WTC11 (cell line): ENCODE measurements around the gene B3GAT1. TPM values are rescaled to one million over a fixed set of nuclear protein-coding genes. Genes with fewer than 3 reads are reported as not detected.

Experiments
- ATAC-seq: fragments of 200-7000 bp; cut with Tn5 transposase; 2 replicates; pipeline ENCODE4 v1.10.0; 2021; ENCODE audit warnings: mild to moderate bottlenecking, moderate library complexity
- CTCF ChIA-PET: fragments of 300-600 bp; sonication (Branson Sonifier 250); formaldehyde crosslinking; loops from one replicate; lab custom pipeline; 2021; ENCODE audit warnings: antibody characterized with exemption; lab: Charles Lee
- POLR2A ChIA-PET: fragments of 350-600 bp; sonication (Branson Sonifier 250); formaldehyde crosslinking; loops from one replicate; lab custom pipeline; 2021; ENCODE audit warnings: antibody characterized with exemption; lab: Charles Lee
- DNase-seq: peaks from one replicate; pipeline ENCODE4 v3.0.0; 2021; ENCODE audit warnings: low spot score
- H3K27ac Mint-ChIP-seq: 2 replicates; pipeline ENCODE4 v1.8.0; 2021; ENCODE audit warnings: mixed read lengths
- H3K27me3 Mint-ChIP-seq: 2 replicates; pipeline ENCODE4 v1.8.0; 2021; ENCODE audit warnings: low read depth, mild to moderate bottlenecking, moderate library complexity, mixed read lengths
- H3K36me3 Mint-ChIP-seq: 2 replicates; pipeline ENCODE4 v1.8.0; 2021; ENCODE audit warnings: mixed read lengths
- H3K4me1 Mint-ChIP-seq: 2 replicates; pipeline ENCODE4 v1.8.0; 2022; ENCODE audit warnings: mixed read lengths
- H3K4me3 Mint-ChIP-seq: 2 replicates; pipeline ENCODE4 v1.8.0; 2021; ENCODE audit warnings: mild to moderate bottlenecking, moderate library complexity, mixed read lengths
- H3K9me3 Mint-ChIP-seq: 2 replicates; pipeline ENCODE4 v1.8.0; 2021; ENCODE audit warnings: mixed read lengths
- ATF3 ChIP-seq: sonication (generic); formaldehyde crosslinking; conservative IDR thresholded peaks from 2 replicates; pipeline ENCODE4 v1.8.1; 2022; ENCODE audit warnings: mild to moderate bottlenecking, missing genetic modification reagents
- ELF4 ChIP-seq: sonication (generic); formaldehyde crosslinking; IDR thresholded peaks from 2 replicates; pipeline ENCODE4 v1.8.1; 2022; ENCODE audit warnings: low read depth, mild to moderate bottlenecking, moderate library complexity, missing genetic modification reagents
- ESRRA ChIP-seq: sonication (generic); formaldehyde crosslinking; IDR thresholded peaks from 2 replicates; pipeline ENCODE4 v1.8.1; 2022; ENCODE audit warnings: mild to moderate bottlenecking, missing genetic modification reagents, borderline replicate concordance
- GABPB1 ChIP-seq: sonication (generic); formaldehyde crosslinking; IDR thresholded peaks from 2 replicates; pipeline ENCODE4 v1.8.1; 2023; ENCODE audit warnings: mild to moderate bottlenecking, missing genetic modification reagents
- GRHL2 ChIP-seq: fragments of 250-450 bp; sonication (Bioruptor Pico); IDR thresholded peaks from 2 replicates; pipeline ENCODE4 v1.8.0; 2022; ENCODE audit warnings: mild to moderate bottlenecking, moderate library complexity; ENCODE audit not compliant: insufficient replicate concordance, severe bottlenecking
- HMGXB4 ChIP-seq: sonication (generic); formaldehyde crosslinking; IDR thresholded peaks from 2 replicates; pipeline ENCODE4 v1.8.1; 2023; ENCODE audit warnings: mild to moderate bottlenecking, moderate library complexity, missing genetic modification reagents
- MXD4 ChIP-seq: fragments of 250-450 bp; sonication (Bioruptor Pico); IDR thresholded peaks from 2 replicates; pipeline ENCODE4 v1.8.0; 2021; ENCODE audit warnings: mild to moderate bottlenecking, moderate library complexity, borderline replicate concordance
- MYBL2 ChIP-seq: sonication (generic); formaldehyde crosslinking; IDR thresholded peaks from 2 replicates; pipeline ENCODE4 v1.8.1; 2023; ENCODE audit warnings: mild to moderate bottlenecking, moderate library complexity, missing genetic modification reagents
- OVOL2 ChIP-seq: fragments of 250-450 bp; sonication (Bioruptor Pico); IDR thresholded peaks from 2 replicates; pipeline ENCODE4 v1.9.0; 2021; ENCODE audit warnings: mild to moderate bottlenecking, borderline replicate concordance
- SMAD3 ChIP-seq: sonication (generic); formaldehyde crosslinking; IDR thresholded peaks from 2 replicates; pipeline ENCODE4 v1.8.0; 2022; ENCODE audit warnings: missing genetic modification reagents, mild to moderate bottlenecking, borderline replicate concordance
- SOX15 ChIP-seq: fragments of 250-450 bp; sonication (Bioruptor Pico); IDR thresholded peaks from 2 replicates; pipeline ENCODE4 v1.9.0; 2021; ENCODE audit warnings: mild to moderate bottlenecking
- STAT6 ChIP-seq: sonication (generic); formaldehyde crosslinking; conservative IDR thresholded peaks from 2 replicates; pipeline ENCODE4 v1.8.1; 2023; ENCODE audit warnings: mild to moderate bottlenecking, low read depth, missing genetic modification reagents, moderate library complexity
- TCF7 ChIP-seq: sonication (generic); formaldehyde crosslinking; IDR thresholded peaks from 2 replicates; pipeline ENCODE4 v1.8.0; 2022; ENCODE audit warnings: mild to moderate bottlenecking, low read depth, missing genetic modification reagents, moderate library complexity
- TP53 ChIP-seq: sonication (generic); formaldehyde crosslinking; IDR thresholded peaks from 2 replicates; pipeline ENCODE4 v1.8.1; 2023; ENCODE audit warnings: mild to moderate bottlenecking, missing genetic modification reagents
- ZNF138 ChIP-seq: sonication (generic); formaldehyde crosslinking; conservative IDR thresholded peaks from 2 replicates; pipeline ENCODE4 v1.8.1; 2022; ENCODE audit warnings: mild to moderate bottlenecking, moderate library complexity, missing genetic modification reagents
- ZNF219 ChIP-seq: sonication (generic); formaldehyde crosslinking; IDR thresholded peaks from 2 replicates; pipeline ENCODE4 v1.8.0; 2023; ENCODE audit warnings: missing genetic modification reagents, mild to moderate bottlenecking, borderline replicate concordance
- ZNF232 ChIP-seq: sonication (generic); formaldehyde crosslinking; IDR thresholded peaks from 2 replicates; pipeline ENCODE4 v1.8.0; 2022; ENCODE audit warnings: mild to moderate bottlenecking, missing genetic modification reagents
- ZNF512 ChIP-seq: sonication (generic); formaldehyde crosslinking; IDR thresholded peaks from 2 replicates; pipeline ENCODE4 v1.8.1; 2022; ENCODE audit warnings: missing genetic modification reagents, borderline replicate concordance
- total RNA-seq: library from RNA; stranded (reverse); gene quantifications from 3 replicates; pipeline ENCODE4 v1.2.3, GENCODE V29; 2021
- TF ChIP-seq, protein P1 (sequence below): sonication (generic); formaldehyde crosslinking; IDR thresholded peaks from 2 replicates; pipeline ENCODE4 v1.8.0; 2022; ENCODE audit warnings: mild to moderate bottlenecking, missing genetic modification reagents
- TF ChIP-seq, protein P2 (sequence below): sonication (generic); formaldehyde crosslinking; IDR thresholded peaks from 2 replicates; pipeline ENCODE4 v1.8.1; 2023; ENCODE audit warnings: mild to moderate bottlenecking, missing genetic modification reagents

The B3GAT1 gene
- total RNA-seq, 1 experiment from 2014 or later: 30.0 TPM

GRCh38 chr11:134455516-134455915, 43.5 kb upstream of the B3GAT1 start (continued):
- no peak for TF ChIP-seq HMGXB4 (CRISPR knock-in tag)

- Mint-ChIP-seq H3K9me3 (peaks cover 5% of the 10 kb centered on the region; the same call in 1 of the 2 replicates), H3K4me3 (no peak overlapping the region), H3K27ac (no peak overlapping the region), H3K4me1 (0 out of 2 replicates have a peak, but pooled peaks cover 4% of the 10 kb centered on the region), H3K36me3 (no peaks in the 10 kb centered on the region), H3K27me3 (no peaks in the 10 kb centered on the region; the same call in 1 of the 2 replicates)
- TF ChIP-seq ZNF219 (no peak), MYBL2 (no peak), TCF7 (CRISPR knock-in tag) (no peak), TP53 (no peak), ZNF232 (CRISPR knock-in tag) (no peak)
- POLR2A ChIA-PET: no interaction called here
- CTCF ChIA-PET: no interaction called here
- ATAC-seq (no peak), DNase-seq (no peak)
Observed at GRCh38 chr11:134454146-134454690, 42.2 kb upstream of the B3GAT1 start.

DNA sequence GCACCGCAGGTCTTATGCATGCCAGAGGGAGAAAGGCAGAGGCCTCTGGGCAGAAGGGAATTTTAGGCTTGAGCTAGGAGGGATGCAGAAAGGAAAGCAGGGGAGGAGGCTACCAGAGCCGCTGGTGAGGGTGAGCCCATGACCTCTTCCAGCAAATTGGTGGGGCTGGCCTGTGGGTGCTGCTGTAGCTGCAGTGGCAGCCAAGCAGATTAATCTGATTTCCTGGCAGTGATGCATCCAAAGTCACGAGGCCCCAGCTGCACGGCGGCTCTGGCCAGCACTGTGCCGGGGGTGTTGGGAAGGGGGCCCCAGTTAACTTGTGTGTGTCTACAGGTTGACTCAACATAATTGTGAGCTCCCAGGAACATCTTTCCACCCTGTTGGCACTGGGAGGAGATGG, 41.4 kb upstream of the B3GAT1 start:
- TF ChIP-seq ZNF512: no peak
- no peak for TF ChIP-seq GABPB1
- TF ChIP-seq STAT6 (CRISPR knock-in tag): no peak
- no peak for TF ChIP-seq ZNF138 (CRISPR knock-in tag)
- TF ChIP-seq ATF3 (CRISPR knock-in tag): no peak
- POLR2A ChIA-PET: no interaction called here
- Mint-ChIP-seq H3K4me1 (0 out of 2 replicates have a peak, but pooled peaks cover 4% of the 10 kb centered on the region), H3K27me3 (no peaks in the 10 kb centered on the region; the same call in 1 of the 2 replicates), H3K36me3 (no peaks in the 10 kb centered on the region), H3K4me3 (no peak overlapping the region), H3K9me3 (peaks cover 5% of the 10 kb centered on the region; the same call in 1 of the 2 replicates), H3K27ac (no peak overlapping the region)
- ATAC-seq (no peak), DNase-seq (no peak)
- CTCF ChIA-PET: no interaction called here

GRCh38 chr11:134452838-134453155, 40.8 kb upstream of the B3GAT1 start:
- Mint-ChIP-seq H3K9me3 (peaks cover under 1% of the 10 kb centered on the region; the same call in 1 of the 2 replicates), H3K4me3 (no peak overlapping the region), H3K4me1 (0 out of 2 replicates have a peak, but pooled peaks cover 4% of the 10 kb centered on the region), H3K27me3 (no peaks in the 10 kb centered on the region; the same call in 1 of the 2 replicates), H3K36me3 (no peaks in the 10 kb centered on the region), H3K27ac (no peak overlapping the region)
- ChIA-PET POLR2A (no interaction called here), CTCF (no interaction called here)
- no peak for DNase-seq
- no peak for ATAC-seq
- TF ChIP-seq OVOL2 (no peak), ESRRA (no peak), ELF4 (CRISPR knock-in tag) (no peak), GRHL2 (CRISPR knock-in tag) (no peak), SMAD3 (CRISPR knock-in tag) (no peak), SOX15 (CRISPR knock-in tag) (no peak), MXD4 (CRISPR knock-in tag) (no peak), ZNF232 (CRISPR knock-in tag) (no peak)
- TF ChIP-seq, protein P1, sequence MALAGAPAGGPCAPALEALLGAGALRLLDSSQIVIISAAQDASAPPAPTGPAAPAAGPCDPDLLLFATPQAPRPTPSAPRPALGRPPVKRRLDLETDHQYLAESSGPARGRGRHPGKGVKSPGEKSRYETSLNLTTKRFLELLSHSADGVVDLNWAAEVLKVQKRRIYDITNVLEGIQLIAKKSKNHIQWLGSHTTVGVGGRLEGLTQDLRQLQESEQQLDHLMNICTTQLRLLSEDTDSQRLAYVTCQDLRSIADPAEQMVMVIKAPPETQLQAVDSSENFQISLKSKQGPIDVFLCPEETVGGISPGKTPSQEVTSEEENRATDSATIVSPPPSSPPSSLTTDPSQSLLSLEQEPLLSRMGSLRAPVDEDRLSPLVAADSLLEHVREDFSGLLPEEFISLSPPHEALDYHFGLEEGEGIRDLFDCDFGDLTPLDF (CRISPR knock-in tag): no peak
- TF ChIP-seq, protein P2, sequence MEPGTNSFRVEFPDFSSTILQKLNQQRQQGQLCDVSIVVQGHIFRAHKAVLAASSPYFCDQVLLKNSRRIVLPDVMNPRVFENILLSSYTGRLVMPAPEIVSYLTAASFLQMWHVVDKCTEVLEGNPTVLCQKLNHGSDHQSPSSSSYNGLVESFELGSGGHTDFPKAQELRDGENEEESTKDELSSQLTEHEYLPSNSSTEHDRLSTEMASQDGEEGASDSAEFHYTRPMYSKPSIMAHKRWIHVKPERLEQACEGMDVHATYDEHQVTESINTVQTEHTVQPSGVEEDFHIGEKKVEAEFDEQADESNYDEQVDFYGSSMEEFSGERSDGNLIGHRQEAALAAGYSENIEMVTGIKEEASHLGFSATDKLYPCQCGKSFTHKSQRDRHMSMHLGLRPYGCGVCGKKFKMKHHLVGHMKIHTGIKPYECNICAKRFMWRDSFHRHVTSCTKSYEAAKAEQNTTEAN (CRISPR knock-in tag): no peak
